Dedifferentiated amniotic fluid mesenchymal stem cell (primary cell): ENCODE results near the gene FAM13A.
A peak's percentile ranks its signal among the peaks of the same experiment; 100 is the strongest.

Experiments
- DNase-seq: peaks from one replicate; pipeline ENCODE4 v3.0.0-alpha.2; 2016; ENCODE audit errors: extremely low spot score

Gene FAM13A

DNA sequence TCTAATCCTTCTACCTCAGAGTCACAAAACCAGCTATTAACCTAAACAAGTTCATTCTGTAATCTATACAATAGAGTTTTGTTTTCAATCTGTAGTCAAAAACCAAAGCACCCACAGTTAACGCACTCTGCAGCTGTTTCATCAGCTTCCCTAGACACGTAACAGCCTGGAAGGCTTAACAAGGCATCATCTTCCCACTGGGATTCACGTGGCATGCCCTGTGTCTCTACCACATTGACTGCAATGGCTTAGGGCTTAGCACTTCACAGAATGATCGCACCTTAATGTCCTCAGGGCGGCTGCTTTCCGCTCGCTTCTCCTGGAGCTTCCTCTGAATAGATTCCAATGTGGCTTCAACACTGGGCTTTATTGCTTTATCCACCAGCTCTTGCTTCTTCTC, 309.6 kb downstream of the FAM13A start:
- DNase-seq = no peak

DNA sequence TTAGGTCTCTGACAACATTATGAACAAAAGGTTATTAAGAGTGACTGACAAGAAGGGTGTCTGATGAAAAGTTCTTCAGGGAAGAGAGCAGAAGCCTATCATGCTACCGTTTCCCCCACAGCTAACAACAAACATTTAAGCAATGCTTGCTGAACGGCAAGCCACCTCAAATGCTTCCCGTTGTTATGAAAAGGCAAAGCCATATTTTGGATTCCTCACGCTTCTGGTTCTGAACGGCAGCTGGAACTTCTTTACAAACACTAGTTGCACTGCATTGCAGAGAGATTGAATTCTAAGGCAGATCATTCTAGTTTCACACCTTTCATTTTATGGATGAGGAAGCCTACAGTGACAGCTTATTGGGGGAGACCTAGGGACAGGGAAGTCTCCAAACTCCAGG, 310.8 kb downstream of the FAM13A start:
- DNase-seq = no peak

DNA sequence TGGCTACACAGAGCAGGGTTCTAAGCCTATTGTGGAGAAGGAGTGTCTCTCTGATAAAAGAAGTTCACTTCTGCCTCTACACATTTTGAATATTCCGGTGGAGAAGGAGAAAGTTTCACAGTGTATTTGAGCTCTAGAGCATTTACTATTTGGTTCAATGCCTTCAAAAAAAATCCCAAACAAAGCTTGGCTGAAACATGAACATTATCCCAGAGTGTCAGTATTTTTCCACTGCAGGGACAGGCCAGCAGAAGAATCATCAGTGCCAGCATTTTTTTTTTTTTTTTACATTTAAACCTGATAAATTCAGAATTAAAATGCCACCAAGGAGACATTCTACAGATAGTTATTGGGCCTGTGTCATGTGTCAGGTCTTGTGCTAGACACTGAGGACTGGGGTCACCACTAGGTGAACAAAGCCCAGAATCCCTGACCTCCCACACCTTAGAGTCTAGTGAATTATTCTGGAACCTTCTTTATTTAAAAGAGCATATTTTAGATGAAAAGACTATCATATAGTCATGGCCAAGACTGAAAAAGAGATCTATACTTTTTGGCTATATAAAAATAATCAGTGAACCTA, 311.3 kb downstream of the FAM13A start:
- DNase-seq = no peak

DNA sequence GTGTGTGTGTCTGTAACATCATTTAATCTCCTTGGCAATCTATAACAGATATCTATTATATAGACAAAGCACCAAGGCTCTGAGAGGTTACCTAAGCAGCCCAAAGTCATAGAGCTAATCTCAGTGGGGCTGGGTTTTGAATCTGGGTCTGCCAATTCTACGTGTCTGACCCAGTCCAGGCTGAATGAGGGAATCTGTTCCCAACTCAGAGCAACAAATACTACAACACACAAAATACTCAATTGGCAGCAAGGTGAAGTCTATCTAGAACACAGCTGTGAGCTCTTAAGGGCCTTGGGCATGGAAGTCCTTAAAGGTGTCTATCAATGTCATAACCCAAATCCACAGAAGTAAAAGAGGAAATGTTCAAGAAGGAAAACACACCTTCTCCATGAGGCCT, 311.8 kb downstream of the FAM13A start:
- no peak for DNase-seq

DNA sequence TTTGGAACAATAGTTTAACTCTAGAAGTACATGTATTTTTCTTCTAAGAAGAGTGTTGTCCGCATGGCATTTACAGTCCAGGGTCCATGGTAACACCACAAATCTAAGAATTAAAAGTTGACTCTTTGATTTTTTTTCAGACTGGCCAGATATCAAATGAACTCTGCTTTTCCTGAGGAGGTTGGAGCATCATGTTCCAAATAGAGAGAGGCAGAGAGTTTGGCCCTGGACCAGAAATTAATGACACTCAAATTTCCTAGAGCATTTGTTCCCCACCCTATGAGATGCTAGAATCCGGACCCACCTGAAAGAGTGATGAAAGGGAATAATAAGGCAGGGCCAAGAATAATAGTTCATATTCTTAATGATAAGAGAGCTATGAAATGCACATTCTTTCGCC, 312.4 kb downstream of the FAM13A start:
- no peak for DNase-seq

DNA sequence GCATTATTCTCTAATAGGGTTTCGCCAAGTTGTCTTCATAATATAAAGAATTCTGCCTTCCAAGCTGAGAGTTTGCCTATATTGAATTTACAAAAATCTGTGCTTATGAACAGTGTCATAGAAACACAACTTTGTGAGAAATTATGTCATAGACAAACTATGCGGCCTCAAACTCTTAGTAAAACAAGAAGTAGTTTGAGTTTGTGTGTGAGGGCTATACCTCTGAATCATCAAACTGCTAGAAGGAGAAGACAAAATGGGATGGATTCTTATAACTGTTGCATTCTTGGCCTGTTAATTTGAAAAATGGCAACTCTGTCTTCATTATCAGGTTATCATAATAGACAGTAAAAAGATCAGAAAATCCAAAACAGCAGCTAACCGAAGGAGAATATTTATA, 313.3 kb downstream of the FAM13A start:
- peak; percentile 95 for DNase-seq

DNA sequence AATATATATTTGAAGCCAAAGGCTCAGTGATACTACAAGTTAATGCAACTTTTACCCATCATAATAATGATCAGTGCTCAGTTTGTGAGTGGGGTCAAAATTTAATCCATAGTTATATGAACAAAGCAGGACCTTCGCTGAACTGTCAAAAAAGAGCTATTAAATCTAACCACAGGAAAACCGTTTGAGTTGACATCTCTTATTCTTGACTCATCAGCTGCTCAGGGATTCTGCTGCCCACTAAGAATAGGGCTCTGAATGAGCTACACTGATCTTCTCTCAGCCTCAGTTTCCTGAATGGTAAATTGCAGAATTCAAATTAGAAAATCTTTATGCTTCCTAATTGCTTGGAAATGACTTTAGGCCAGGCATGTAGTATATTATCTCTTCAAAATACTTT, 314.4 kb downstream of the FAM13A start:
- DNase-seq = no peak

DNA sequence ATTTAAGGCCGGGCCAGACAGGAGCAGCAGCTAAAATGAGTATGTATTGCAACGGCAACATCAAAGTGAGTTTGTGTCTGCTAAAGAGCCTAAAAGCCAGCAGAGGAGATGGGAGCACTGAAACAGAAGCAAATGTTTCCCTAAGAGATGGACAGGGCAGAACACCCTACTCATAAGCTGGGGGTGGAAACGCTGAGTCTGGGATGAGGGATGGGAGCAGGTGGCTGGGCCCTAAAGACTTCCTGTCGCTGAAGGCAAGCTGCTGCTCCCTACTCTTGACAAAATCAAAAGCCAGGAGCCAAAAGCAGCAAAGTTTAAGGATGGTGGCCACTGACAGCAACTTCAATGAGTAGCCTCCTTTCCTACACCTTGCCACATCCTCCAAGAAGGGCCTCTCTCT, 318.8 kb downstream of the FAM13A start:
- no peak for DNase-seq

DNA sequence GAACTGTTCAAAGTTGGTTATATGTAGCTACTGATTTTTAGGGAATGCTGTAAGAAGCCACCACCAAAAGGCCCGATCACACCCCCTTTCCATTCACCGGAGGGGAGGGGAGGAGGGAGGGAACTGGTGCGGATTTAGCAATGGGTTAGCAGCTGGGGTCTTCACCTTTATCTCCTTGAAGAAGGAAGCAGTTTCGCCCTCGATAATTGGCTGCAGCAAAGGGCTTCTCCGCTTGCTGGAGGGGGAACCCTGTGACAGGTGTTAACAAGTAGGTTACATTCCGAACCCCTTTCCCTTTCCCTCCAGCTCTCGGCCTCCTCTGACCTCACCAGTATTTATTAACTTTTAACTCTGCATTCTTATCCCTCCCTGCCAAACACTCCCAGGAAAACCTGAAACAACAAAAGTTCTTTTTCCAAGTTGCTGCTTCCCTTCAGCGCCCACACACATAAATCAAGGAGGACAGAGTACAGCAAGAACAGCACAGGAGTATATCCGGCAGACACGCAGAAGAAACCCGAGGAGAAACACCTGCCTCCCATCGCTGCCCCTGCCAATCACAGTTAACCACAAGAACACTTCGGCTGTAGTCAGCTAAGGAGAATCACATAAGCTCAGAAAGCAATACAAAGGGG, 319.6 kb downstream of the FAM13A start:
- no peak for DNase-seq

DNA sequence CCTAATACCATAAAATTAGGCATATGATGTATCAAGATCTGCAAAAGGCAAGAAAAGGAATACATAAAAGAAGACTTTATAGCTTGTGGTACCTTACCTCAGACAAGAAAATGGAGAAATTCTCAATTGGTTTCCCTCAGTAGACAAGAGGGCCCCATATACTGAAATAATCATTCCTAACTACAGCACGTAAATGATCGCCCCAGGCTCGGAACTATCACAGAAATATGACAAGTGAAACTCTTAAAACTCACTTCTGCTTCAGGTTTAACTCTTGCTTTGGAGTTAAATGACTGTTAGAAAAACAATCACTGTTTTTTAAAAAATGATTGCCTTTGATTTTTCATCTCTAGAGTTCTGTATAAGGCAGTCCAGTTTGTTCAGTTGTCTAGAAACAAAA, 320.7 kb downstream of the FAM13A start:
- DNase-seq = no peak

DNA sequence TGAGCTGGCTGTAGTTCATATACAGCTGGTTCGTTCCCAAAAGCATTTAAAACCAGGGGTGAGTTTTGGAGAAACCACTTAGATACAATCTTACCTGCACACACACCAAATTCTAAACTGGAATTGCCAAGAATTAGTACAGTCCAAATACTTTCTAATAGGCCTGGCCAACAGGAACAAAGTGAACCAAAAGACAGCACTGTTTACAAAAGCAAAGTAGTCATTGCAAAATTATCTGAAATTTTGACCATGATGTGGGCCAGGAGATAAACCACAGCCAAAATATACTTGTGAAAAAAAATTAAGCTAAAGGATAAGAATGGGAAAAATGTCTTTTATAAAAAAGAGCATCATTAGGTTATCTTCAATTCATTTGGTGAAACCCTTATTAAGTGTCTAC, 321.4 kb downstream of the FAM13A start:
- no peak for DNase-seq

DNA sequence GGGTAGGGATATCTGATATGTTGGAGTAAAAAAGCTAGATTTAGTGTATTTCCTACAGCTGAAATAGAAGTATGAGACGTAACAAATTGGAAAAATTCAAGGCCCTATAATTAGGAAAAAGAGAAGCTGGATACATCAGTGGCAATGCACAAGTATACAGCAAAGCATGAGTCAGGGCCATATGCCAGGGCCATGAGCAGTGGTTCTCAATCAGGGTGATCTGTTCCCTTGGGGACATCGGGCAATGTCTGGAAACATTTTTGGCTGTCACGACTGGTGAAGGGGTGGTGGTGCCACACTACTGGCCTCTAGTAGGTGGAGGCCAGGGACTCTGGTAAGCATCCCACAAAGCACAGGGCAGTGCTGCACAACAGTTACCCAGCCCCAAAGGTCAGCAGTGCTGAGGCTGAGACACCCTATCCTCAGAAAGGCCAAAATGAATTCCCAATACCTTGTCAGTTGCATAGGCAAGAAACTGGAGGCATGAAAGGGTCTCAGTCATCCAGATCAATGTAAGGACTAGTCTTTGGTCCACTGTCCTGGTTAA, 322.5 kb downstream of the FAM13A start:
- no peak for DNase-seq

DNA sequence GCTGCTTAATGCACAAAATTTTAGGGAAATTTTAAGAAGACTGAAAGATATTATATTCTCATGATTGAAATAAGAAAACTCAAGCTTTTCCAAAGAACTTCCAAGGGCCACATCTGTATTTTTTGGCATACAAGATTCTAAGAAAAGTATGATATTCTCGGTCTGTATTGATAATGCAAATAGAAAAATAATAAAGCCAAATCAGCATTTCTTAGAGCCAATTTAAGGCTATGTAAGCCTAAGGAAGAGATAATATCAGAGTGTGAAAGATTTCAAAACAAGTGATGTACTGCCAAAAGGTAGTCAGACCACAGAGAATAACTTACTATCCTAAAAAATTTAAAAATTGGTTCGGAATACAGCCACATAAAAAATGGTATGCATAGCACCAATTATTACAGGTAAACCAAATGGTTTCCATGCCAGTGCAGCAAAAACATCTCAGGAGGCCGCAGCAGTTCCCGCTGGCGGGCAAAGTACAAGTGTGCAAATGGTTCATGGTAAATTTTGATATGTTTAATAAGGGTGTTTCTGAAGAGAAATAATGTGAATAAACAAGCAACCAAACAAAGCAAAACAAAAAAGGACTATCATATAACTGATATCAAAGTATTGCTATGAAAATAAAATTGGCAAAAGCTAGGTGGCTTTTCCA, 324.1 kb downstream of the FAM13A start:
- DNase-seq = no peak

DNA sequence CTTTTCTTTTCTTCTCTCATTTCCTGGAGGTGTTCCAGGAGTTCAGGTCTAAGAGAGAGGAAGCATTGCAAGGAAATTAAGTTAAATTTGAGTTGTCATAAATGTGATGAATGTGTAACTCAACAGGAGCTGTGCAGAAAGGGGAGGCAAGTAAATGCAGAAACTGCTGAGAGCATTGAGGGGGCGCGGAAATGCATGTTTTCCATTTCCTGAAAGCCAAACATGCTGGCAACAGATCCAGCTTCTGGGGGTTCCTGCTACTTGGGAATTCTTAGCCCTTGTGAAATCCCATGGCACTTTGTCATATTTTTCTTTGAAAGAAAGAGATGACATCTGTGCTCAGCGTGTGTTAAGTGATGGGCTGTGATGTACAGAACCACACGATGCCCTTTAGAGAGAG, 325.6 kb downstream of the FAM13A start:
- no peak for DNase-seq

DNA sequence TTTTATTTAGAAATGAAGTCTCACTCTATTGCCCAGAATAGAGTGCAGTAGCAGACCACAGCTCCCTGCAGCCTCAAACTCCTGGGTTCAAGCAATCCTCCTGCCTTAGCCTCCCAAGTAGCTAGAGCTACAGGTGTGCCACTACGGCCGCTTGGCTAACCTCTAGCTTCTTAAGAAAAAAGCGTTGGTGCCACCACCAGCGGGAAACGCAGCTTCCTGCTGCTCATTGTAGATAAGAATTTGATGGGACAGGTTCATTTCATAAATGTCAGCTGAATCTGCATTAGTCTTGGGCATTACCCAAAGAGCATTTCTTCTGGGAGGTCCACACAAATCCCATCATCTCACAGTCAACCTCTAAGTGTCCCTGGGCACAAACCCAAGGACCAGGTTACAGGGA, 326.2 kb downstream of the FAM13A start:
- no peak for DNase-seq

DNA sequence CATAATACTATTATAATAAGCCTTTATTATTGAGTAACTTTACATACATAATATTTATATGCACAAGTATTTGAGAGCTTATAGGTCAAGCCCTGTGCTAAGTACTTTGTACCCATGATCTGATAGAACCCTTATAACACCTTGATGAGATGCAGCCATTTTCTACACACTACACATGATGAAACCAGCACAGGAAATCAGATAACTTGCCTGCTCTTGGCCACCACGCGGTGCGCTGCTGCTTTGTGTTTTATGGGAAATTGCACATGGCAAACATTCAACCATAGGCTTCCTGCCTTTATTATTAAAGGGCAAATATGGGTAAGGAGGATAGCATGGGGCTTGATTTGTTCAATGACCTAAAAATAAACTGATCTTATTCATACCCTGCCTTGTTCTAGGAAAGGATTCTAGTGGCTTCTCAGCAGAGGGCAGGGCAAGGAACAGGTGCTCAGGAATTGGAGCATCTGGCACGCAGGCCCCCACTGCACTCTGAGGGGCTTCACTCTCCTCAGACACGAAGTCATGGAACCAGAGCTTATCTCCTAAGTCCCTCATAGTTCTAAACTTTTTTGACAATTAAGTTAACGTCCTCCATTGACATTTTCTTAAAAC, 327.7 kb downstream of the FAM13A start:
- no peak for DNase-seq

DNA sequence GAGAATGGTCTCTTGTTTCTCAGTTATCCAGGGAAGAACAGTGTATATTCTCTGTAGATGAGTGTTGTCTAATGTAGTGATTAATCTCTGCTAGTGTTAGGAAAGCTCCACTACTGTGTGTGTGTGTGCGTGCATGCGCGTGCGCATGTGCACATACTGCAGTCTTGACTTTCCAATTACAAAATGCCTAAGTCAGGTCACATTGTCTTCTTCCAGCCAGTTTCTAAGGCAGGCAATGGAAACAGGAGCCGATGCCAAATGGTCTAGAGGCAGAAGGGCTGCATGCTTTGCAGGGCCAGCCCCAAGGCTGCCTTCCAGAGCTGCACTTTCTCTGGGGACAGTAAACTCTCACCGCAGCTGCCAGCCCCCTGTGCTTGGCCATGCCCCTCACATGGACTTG, 328.8 kb downstream of the FAM13A start:
- no peak for DNase-seq

DNA sequence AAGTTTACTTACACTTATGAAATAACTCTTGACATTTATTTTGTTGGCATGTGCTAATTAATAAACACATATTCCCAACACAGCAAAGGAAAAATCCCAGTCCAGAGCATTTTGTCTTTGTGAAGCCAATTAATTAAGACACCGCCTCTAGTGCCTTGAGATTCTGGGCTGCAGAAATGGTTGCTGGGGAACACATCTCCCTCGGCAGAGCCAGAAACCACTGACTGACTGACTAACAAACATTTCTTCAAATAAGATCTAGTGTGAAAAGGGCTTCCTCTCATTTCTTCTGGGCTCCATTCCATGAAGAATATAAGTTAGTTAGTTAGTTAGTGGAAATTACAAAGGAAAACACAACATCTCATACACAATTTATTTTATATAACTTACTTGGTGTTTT, 331.0 kb downstream of the FAM13A start:
- DNase-seq = no peak

DNA sequence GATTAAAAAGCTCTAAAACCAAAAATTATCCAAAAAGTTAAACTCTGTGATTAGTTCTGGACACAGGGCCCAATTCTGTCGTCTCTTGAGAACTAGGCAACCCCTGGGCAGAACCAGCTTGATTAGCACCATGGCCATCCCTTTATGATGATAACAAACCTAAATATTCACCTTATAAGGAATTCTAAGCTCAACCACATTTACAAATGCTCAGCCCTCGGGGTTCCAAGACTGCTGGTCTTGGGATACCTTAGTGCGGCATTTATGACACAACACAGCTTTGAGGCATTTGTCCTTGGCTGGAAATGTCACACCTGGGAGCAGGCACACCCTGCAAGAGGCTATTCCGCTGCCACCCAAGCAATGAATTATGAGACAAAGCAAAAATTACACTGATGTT, 331.8 kb downstream of the FAM13A start:
- DNase-seq = no peak

DNA sequence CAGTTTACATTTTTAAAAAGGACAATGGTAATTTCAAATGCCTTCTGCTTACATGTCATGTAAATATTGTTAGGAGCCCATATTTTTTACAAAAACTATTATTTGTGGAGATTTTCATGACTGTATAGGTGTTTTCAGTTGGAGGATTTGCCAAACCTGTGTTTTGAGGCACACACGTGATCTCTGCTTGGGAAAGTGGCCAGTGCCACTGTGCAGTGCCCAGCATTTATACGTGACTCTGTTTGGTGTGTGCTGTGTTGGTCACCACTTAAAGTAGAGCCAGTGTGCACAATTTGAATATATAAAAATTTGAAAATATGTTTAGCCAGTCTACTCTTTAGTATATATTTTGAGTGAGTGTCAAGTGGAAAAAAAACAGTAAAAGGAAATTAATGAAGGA, 332.6 kb downstream of the FAM13A start:
- no peak for DNase-seq

DNA sequence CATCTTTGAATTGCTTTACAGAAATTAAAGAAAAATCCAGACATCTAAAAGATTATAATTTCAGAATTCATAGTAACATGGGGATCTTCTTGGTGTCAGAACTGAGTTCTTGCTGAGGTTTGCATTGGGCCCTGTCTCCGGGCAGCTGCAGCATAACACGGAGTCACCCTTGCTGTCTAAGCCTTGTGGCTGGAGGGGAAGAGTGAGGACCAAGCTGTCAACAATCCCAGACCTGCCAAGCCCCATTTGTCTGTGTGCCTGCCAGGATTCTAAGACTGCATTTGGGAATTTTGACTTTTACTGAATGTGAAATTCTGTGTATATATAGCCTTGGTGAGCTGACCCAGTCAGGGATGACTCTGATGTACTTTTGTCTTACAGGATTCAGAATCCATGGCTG, 334.2 kb downstream of the FAM13A start:
- DNase-seq = no peak

DNA sequence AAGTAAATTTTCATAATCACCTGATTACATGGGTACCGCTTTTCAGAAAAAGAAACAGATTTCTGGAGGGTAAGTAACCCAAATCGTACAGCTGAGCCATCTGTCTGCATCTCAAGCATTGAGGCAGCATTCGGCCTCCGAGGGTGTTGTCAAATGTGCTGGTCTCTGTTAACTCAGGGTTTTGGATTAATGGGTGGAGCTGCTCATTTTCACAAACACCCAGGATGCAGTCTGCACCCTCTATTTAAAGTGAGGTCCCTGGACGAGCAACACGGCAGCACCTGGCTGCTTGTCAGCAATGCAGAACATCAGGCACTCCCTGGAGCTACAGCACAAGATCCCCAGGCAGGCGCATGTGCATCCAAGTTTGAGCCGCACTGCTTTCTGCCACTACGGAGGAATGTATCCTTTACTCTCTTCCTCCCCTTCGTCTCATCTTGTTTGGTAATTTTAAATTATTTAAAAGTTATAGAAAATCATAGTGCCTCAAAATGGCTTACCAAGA, 334.7 kb downstream of the FAM13A start:
- DNase-seq = no peak
